K562 (cell line): ENCODE data around the gene PNPLA1. TPM values are rescaled to one million over a fixed set of nuclear protein-coding genes. Genes with fewer than 3 reads are reported as not detected.

Source experiments
- ATAC-seq: fragments of 200-7000 bp; cut with Tn5 transposase; 3 replicates; pipeline ENCODE4 v1.9.1; 2020; ENCODE audit warnings: moderate library complexity
- Bru-seq: library from RNA; stranded (reverse); fragments of 400-500 nt; gene quantifications from one replicate; lab custom pipeline; 2021; lab: Mats Ljungman, UMichigan
- BruChase-seq, 2 experiments: library from RNA; stranded (reverse); fragments of 400-500 nt; gene quantifications; one replicate each; lab custom pipeline; 2021; lab: Mats Ljungman, UMichigan
- BruUV-seq: library from RNA; stranded (reverse); fragments of 400-500 nt; replicated peaks from 2 replicates; lab custom pipeline; 2021; lab: Mats Ljungman, UMichigan
- CTCF ChIA-PET: fragments of 300-600 bp; formaldehyde crosslinking; extraction: SDS; loops from one replicate; lab custom pipeline; 2021; ENCODE audit warnings: low intra/inter-chr PET ratio; lab: Yijun Ruan, JAX
- POLR2A ChIA-PET: fragments of 300-600, 350-650 bp; sonication (Branson Sonifier 250); formaldehyde crosslinking; extraction: SDS; loops from one replicate; lab custom pipeline; 2021; ENCODE audit warnings: antibody characterized with exemption, inconsistent platforms; lab: Yijun Ruan, JAX
- DNase-seq, 4 experiments: peaks; one replicate each; pipeline versions ENCODE4 v3.0.0 to v3.0.0-alpha.2; 2011 to 2018; ENCODE audit warnings: low spot score in 3 of 4, mixed read lengths in 3 of 4; ENCODE audit errors: extremely low read depth in 1 of 4
- FAIRE-seq: peaks from 2 replicates; lab custom pipeline; 2011; peaks lifted over from hg19 to GRCh38; lab: Jason Lieb, UNC
- H2AFZ ChIP-seq: 2 replicates; pipeline ENCODE4 v1.6.0; 2011; ENCODE audit warnings: low read depth, low read length, control low read depth, inconsistent platforms
- H3K27ac ChIP-seq: fragments of 200-600 bp; 3 replicates; pipeline ENCODE4 v1.8.0; 2011; ENCODE audit warnings: low read depth, mild to moderate bottlenecking, control low read depth, inconsistent platforms, low read length, moderate library complexity, mixed read lengths; ENCODE audit errors: extremely low read depth
- H3K27me3 ChIP-seq, 2 experiments: fragments of 300-600 bp in 1 of 2; 2 replicates in 1 of 2; 3 replicates in 1 of 2; pipeline versions ENCODE4 v1.6.0 to v1.8.0; 2011; ENCODE audit warnings: inconsistent platforms in 2 of 2, low read length in 2 of 2, mild to moderate bottlenecking in 1 of 2, mixed read lengths in 1 of 2, moderate library complexity in 1 of 2; ENCODE audit not compliant: control insufficient read depth in 2 of 2, insufficient read depth in 2 of 2
- H3K36me3 ChIP-seq: fragments of 300-600 bp; 3 replicates; pipeline ENCODE4 v1.8.0; 2011; ENCODE audit warnings: mild to moderate bottlenecking, low read length, inconsistent platforms; ENCODE audit not compliant: control insufficient read depth, insufficient read depth
- H3K4me1 ChIP-seq, 2 experiments: fragments of 200-600 bp in 1 of 2; replicated peaks in 1 of 2; 2 replicates in 1 of 2; 3 replicates in 1 of 2; pipeline versions ENCODE4 v1.5.1 to v1.8.0; 2011; ENCODE audit warnings: inconsistent platforms in 2 of 2, low read length in 2 of 2, mild to moderate bottlenecking in 1 of 2, mixed read lengths in 1 of 2, moderate library complexity in 1 of 2; ENCODE audit not compliant: control insufficient read depth in 2 of 2, insufficient read depth in 2 of 2
- H3K4me2 ChIP-seq: 2 replicates; pipeline ENCODE4 v1.6.1; 2011; ENCODE audit warnings: low read length, control low read depth, inconsistent platforms, mixed read lengths; ENCODE audit not compliant: insufficient read depth
- H3K4me3 ChIP-seq: fragments of 200-600 bp; sonication (generic), shearing (Covaris generic); 2 replicates; pipeline ENCODE4 v1.5.1; 2016; ENCODE audit warnings: control low read depth, inconsistent platforms
- H3K79me2 ChIP-seq: fragments of 200-600 bp; 3 replicates; pipeline ENCODE4 v1.8.0; 2011; ENCODE audit warnings: low read length, inconsistent platforms; ENCODE audit not compliant: control insufficient read depth, insufficient read depth
- H3K9ac ChIP-seq, 2 experiments: 2 replicates each; pipeline versions ENCODE4 v1.6.0 to v1.6.1; 2011; ENCODE audit warnings: low read depth in 2 of 2, low read length in 2 of 2, control low read depth in 1 of 2, inconsistent platforms in 1 of 2, mild to moderate bottlenecking in 1 of 2, mixed read lengths in 1 of 2; ENCODE audit not compliant: insufficient read depth in 1 of 2
- H3K9me1 ChIP-seq: one replicate; pipeline ENCODE4 v1.6.0; 2011; ENCODE audit warnings: inconsistent platforms, mild to moderate bottlenecking, low read length, moderate library complexity; ENCODE audit not compliant: control insufficient read depth, insufficient read depth
- H3K9me3 ChIP-seq: replicated peaks from 2 replicates; pipeline ENCODE4 v1.5.1; 2011; ENCODE audit warnings: low read depth, low read length, inconsistent platforms; ENCODE audit not compliant: control insufficient read depth, insufficient read depth
- H4K20me1 ChIP-seq: replicated peaks from 2 replicates; pipeline ENCODE4 v1.6.1; 2011; ENCODE audit warnings: low read length, inconsistent platforms, mixed read lengths; ENCODE audit not compliant: control insufficient read depth, insufficient read depth
- CEBPB ChIP-seq: fragments of 450-650 bp; IDR thresholded peaks from 2 replicates; pipeline ENCODE4 v1.6.1; 2016; ENCODE audit warnings: missing genetic modification characterization, missing compliant biosample characterization
- CEBPG ChIP-seq, 3 experiments: fragments of 200-800 bp in 1 of 3; sonication (Bioruptor generic) in 1 of 3; sonication (generic) in 1 of 3; formaldehyde crosslinking in 1 of 3; IDR thresholded peaks in 2 of 3; conservative IDR thresholded peaks in 1 of 3; 2 replicates each; pipeline versions ENCODE4 v1.6.1 to v1.8.0; 2016 to 2022; ENCODE audit warnings: missing compliant biosample characterization in 2 of 3, missing genetic modification characterization in 2 of 3, mild to moderate bottlenecking in 1 of 3, missing genetic modification reagents in 1 of 3
- NR3C1 ChIP-seq: sonication (generic); formaldehyde crosslinking; IDR thresholded peaks from 2 replicates; pipeline ENCODE4 v1.8.1; 2022; ENCODE audit warnings: missing genetic modification reagents
- WGBS: fragments of 100-300 bp; shearing (Covaris generic); methylation state at CpG from one replicate; pipeline ENCODE4 v1.1.6; 2016; ENCODE audit warnings: low coverage, mixed read lengths; ENCODE audit not compliant: insufficient coverage; ENCODE audit errors: missing lambda C conversion rate; 5-methylcytosine and 5-hydroxymethylcytosine counted together
- in situ Hi-C: fragments of 300-500 bp; cut with MboI; formaldehyde crosslinking; loops from 4 replicates; pipeline ENCODE4 v1.15.0; 2018; ENCODE audit warnings: inconsistent platforms, mixed read lengths
- intact Hi-C: fragments of 100-400 bp; cut with micrococcal nuclease; formaldehyde crosslinking; loops from 2 replicates; pipeline ENCODE4 v1.14.2; 2022
- long read RNA-seq, 3 experiments: library from polyadenylated mRNA in 2 of 3; library from RNA in 1 of 3; unstranded in 2 of 3; stranded (forward) in 1 of 3; transcript quantifications; one replicate each; pipeline ENCODE4 v2.0.0, GENCODE V29; 2019 to 2022
- polyA minus RNA-seq, 3 experiments: library from RNA; depleted of rRNA, polyadenylated mRNA; stranded (reverse); fragments of >200 nt; gene quantifications; 2 replicates each; pipeline ENCODE4 v1.2.3, GENCODE V29; 2011
- polyA plus RNA-seq, 8 experiments: library from polyadenylated mRNA; depleted of rRNA in 4 of 8; stranded (reverse) in 5 of 8; unstranded in 3 of 8; fragments of >200 nt; fragmentation: Nextera tagmentation in 2 of 8; fragmentation: Illumina TruSeq in 1 of 8; extraction: Ambion mirVana in 2 of 8; extraction: Trizol in 1 of 8; gene quantifications; 2 replicates each; pipeline versions ENCODE4 v1.2.1 to v1.2.3, GENCODE V29; 2011 to 2014; ENCODE audit warnings: inconsistent platforms in 1 of 8, missing spikeins in 1 of 8
- total RNA-seq, 7 experiments: library from RNA; depleted of rRNA in 6 of 7; stranded (reverse); fragments of >200 nt in 6 of 7; fragmentation: Illumina TruSeq in 2 of 7; extraction: Trizol in 2 of 7; gene quantifications; 2 replicates each; pipeline versions ENCODE4 v1.2.1 to v1.2.3, GENCODE V29; 2011 to 2021; ENCODE audit warnings: low replicate concordance in 1 of 7
- TF ChIP-seq, protein P1 (sequence below): sonication (generic); formaldehyde crosslinking; IDR thresholded peaks from 2 replicates; pipeline ENCODE4 v1.8.0; 2022; ENCODE audit warnings: missing genetic modification reagents, mild to moderate bottlenecking, moderate library complexity, borderline replicate concordance

Gene PNPLA1
- not detected in 2 replicates for total RNA-seq (2011; cell fraction: chromatin; rRNA removed; ENCODE audit: low replicate concordance)
- total RNA-seq (2011; cell fraction: nucleolus; rRNA removed), result 0.17 TPM in 1 of 2 replicates, not detected in the other
- 0.29 TPM in 1 of 2 replicates, not detected in the other for total RNA-seq (2011; cell fraction: nucleoplasm; rRNA removed)
- total RNA-seq (2014; rRNA removed) (0.27 TPM in 1 of 2 replicates, not detected in the other), total RNA-seq (2014; rRNA removed; fragmentation: Illumina TruSeq; extraction: Trizol) (0.04 TPM in 1 of 2 replicates, not detected in the other), total RNA-seq (2015; rRNA removed; fragmentation: Illumina TruSeq; extraction: Trizol) (0.14 TPM in 1 of 2 replicates, not detected in the other), total RNA-seq (2021) (0.11 and 0.13 TPM in 2 replicates), polyA plus RNA-seq (2011; rRNA removed) (not detected in 2 replicates), polyA plus RNA-seq (2014; fragmentation: Illumina TruSeq; extraction: Trizol) (0.16 and 0.17 TPM in 2 replicates), polyA plus RNA-seq (2014; fragmentation: Nextera tagmentation; extraction: Ambion mirVana) (under 1 TPM in 1 of 2 experiments, not detected in 1; 0.08 TPM), polyA plus RNA-seq (2014; rRNA removed) (0.07 and 0.22 TPM in 2 replicates), polyA minus RNA-seq (2011; rRNA and poly(A)+ RNA removed) (not detected in 2 replicates), Bru-seq, nascent RNA (percentile 14 among the genes with signal in this experiment), BruChase-seq, experiment 1, labeled RNA remaining after a 2-hour chase (percentile 26 among the genes with signal in this experiment), BruChase-seq, experiment 2, labeled RNA remaining after a 6-hour chase (percentile 14 among the genes with signal in this experiment)
- polyA plus RNA-seq (2011; cell fraction: cytosol; rRNA removed), result 0.06 and 0.07 TPM in 2 replicates
- polyA plus RNA-seq (2011; cell fraction: nucleus; rRNA removed), result not detected in 2 replicates
- 0.22 and 2.4 TPM in 2 replicates for polyA plus RNA-seq (2012)
- polyA minus RNA-seq (2011; cell fraction: cytosol; rRNA and poly(A)+ RNA removed), result not detected in 2 replicates
- not detected in 2 replicates for polyA minus RNA-seq (2011; cell fraction: nucleus; rRNA and poly(A)+ RNA removed)
- long read RNA-seq, experiment 1, result 0 reads
- long read RNA-seq, experiment 2, result 0 reads
- long read RNA-seq, experiment 3, result 0 reads

GRCh38 chr6:36269834-36270705 lies at the start of gene PNPLA1:
PNPLA1 (plus strand) TSS chr6:36270060; CDS start chr6:36270460, 400 bp downstream.
- TF ChIP-seq, protein P1, sequence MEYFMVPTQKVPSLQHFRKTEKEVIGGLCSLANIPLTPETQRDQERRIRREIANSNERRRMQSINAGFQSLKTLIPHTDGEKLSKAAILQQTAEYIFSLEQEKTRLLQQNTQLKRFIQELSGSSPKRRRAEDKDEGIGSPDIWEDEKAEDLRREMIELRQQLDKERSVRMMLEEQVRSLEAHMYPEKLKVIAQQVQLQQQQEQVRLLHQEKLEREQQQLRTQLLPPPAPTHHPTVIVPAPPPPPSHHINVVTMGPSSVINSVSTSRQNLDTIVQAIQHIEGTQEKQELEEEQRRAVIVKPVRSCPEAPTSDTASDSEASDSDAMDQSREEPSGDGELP (CRISPR knock-in tag), result 0 out of 2 replicates have a peak, but pooled peaks have one; percentile 23
- TF ChIP-seq NR3C1, result no peak
- peak; percentile 76 for TF ChIP-seq CEBPB (tag)
- TF ChIP-seq CEBPG (CRISPR knock-in tag; IDR thresholded peaks at IDR 0.05), result no peak
- TF ChIP-seq CEBPG (tag; conservative IDR thresholded peaks at IDR 0.05 in 1 of 2, IDR thresholded peaks at IDR 0.05 in 1 of 2), result peak in 1 of 2 experiments; percentile 59; a peak in 1 of 4 replicates
- H3K9me3 ChIP-seq, result no peaks in the 10 kb centered on the region
- intact Hi-C loops, result no loop called here
- CTCF ChIA-PET, result no interaction called here
- POLR2A ChIA-PET, result interaction anchor here (0.6 to 0.9 kb wide), 4 partner anchors 14 to 217 kb away, joined by 3 to 4 read pairs (median 3); no protein-coding TSS in a partner anchor
- H3K4me1 ChIP-seq, result peaks cover 6 to 22% of the 10 kb centered on the region in 2 experiments; a peak in 4 of 5 replicates
- 0 out of 2 replicates have a peak, but pooled peaks cover 5% of the 10 kb centered on the region for H4K20me1 ChIP-seq
- WGBS, result 12% methylated on average over 32 of the region's 32 CpGs
- H3K27me3 ChIP-seq, result peaks cover 52 to 71% of the 10 kb centered on the region in 2 experiments
- H3K79me2 ChIP-seq, result no peaks in the 10 kb centered on the region
- ATAC-seq, result peak; percentile 43; the same call in 2 of the 3 replicates
- no peak for DNase-seq
- no TSS peak for BruUV-seq
- H3K36me3 ChIP-seq, result no peaks in the 10 kb centered on the region
- H3K27ac ChIP-seq, result no peak within 1 kb of the TSS
- FAIRE-seq, result no peak
- no peak within 1 kb of the TSS for H3K4me3 ChIP-seq
- in situ Hi-C loops, result no loop called here
- H3K9me1 ChIP-seq, result no peaks in the 10 kb centered on the region
- no peak within 1 kb of the TSS for H3K4me2 ChIP-seq
- H2AFZ ChIP-seq, result no peak within 1 kb of the TSS
- peak within 1 kb of the TSS in 1 of 2 experiments; percentile 57; a peak in 2 of 4 replicates for H3K9ac ChIP-seq
